ENCODE results near the gene LRRC7. TPM values are rescaled to one million over a fixed set of nuclear protein-coding genes. Genes with fewer than 3 reads are reported as not detected.

The LRRC7 gene
- total and polyA plus RNA-seq, 2 of the 8 experiments (the other 6 are each of a cell fraction or from before 2014, with no cell fraction given): 0.03 to 0.17 TPM

DNA sequence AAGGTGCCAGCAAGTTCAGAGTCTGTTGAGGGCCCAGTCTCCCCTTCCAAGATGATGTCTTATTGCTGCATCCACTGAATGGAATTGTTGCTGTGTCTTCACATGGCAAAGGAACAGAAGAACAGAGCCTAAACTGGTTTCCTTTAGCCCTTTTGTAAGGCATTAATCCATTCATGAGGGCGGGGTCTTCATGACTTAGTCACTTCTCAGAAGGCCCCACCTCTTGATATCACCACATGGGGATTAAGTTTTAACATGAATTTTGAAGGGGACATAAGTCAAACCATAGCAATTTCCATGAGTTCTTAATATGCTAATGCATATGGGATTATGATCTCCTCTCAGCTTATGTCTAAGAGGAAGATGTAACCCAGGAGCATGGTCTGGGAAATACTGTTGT is 182.9 kb downstream of the LRRC7 start:
- Histone ChIP-seq H3K23ac (ENCODE audit: insufficient read length) (no peak overlapping the region), H3K27ac (ENCODE audit: low read depth, low read length) (no peak overlapping the region), H3K4me2 (ENCODE audit: insufficient read depth in 1 of 2, low read depth in 2 of 2, low read length in 2 of 2) (no peak overlapping the region), H3K14ac (ENCODE audit: insufficient read length) (no peak overlapping the region), H3K79me1 (ENCODE audit: low read depth, low read length) (no peaks in the 10 kb centered on the region), H3K23me2 (ENCODE audit: low read depth, low read length) (no peaks in the 10 kb centered on the region; the same call in 1 of the 2 replicates), H3K79me2 (ENCODE audit: control insufficient read depth in 1 of 2, insufficient read depth in 2 of 2, low read length in 2 of 2) (no peaks in the 10 kb centered on the region), H3K56ac (replicated peaks; ENCODE audit: insufficient read length, low read depth, low read length) (no peak overlapping the region), H3K9me3 (ENCODE audit: insufficient read depth in 2 of 2, low read depth in 1 of 2, low read length in 1 of 2) (no peaks in the 10 kb centered on the region), H2BK120ac (replicated peaks; ENCODE audit: low read depth, low read length) (no peak overlapping the region), H2BK20ac (ENCODE audit: low read length) (no peak overlapping the region), H2AK5ac (ENCODE audit: low read depth, low read length) (no peak overlapping the region), H4K20me1 (replicated peaks in 1 of 2; ENCODE audit: control insufficient read depth in 1 of 2, insufficient read depth in 2 of 2, low read length in 2 of 2) (no peaks in the 10 kb centered on the region), H3K9ac (replicated peaks in 1 of 4; ENCODE audit: extremely low read depth in 1 of 4, low read depth in 3 of 4, low read length in 3 of 4) (no peak overlapping the region), H4K91ac (replicated peaks; ENCODE audit: insufficient read length, low read length) (no peak overlapping the region), H3K27me3 (replicated peaks in 1 of 4; ENCODE audit: control insufficient read depth in 3 of 4, extremely low read depth in 1 of 4, insufficient read depth in 3 of 4, low read length in 3 of 4) (no peaks in the 10 kb centered on the region; a peak in 1 of 7 replicates), H2BK12ac (ENCODE audit: low read depth, low read length) (no peak overlapping the region), H3K4me1 (replicated peaks in 1 of 4; ENCODE audit: control insufficient read depth in 3 of 4, insufficient read depth in 4 of 4, low read length in 3 of 4) (no peaks in the 10 kb centered on the region), H3K4ac (replicated peaks; ENCODE audit: insufficient read length, low read depth, low read length) (no peak overlapping the region), H4K5ac (ENCODE audit: insufficient read length, low read depth, low read length) (no peak overlapping the region), H2BK15ac (ENCODE audit: low read length) (no peak overlapping the region), H3K4me3 (ENCODE audit: extremely low read depth in 1 of 4, insufficient read depth in 2 of 4, low read depth in 3 of 4, low read length in 4 of 4) (no peak overlapping the region), H2BK5ac (ENCODE audit: low read depth, low read length) (no peak overlapping the region), H2AFZ (ENCODE audit: low read length) (no peak overlapping the region), H4K8ac (ENCODE audit: extremely low read depth, insufficient read depth, low read length) (no peak overlapping the region), H3K18ac (ENCODE audit: extremely low read depth, low read length) (no peak overlapping the region), H3K36me3 (ENCODE audit: control insufficient read depth in 2 of 4, insufficient read depth in 4 of 4, low read length in 3 of 4) (no peaks in the 10 kb centered on the region)
- 89% methylated on average over 1 of the region's 1 CpG; no CpG with 5 or more reads in 1 of the 2 experiments for WGBS, 2 experiments (ENCODE audit: extremely low coverage in 1 of 2, insufficient coverage in 1 of 2, insufficient read length in 1 of 2, insufficient replicate concordance in 2 of 2, low coverage in 1 of 2, low lambda C conversion rate in 2 of 2, missing lambda C conversion rate in 1 of 2)
- ChIA-PET POLR2A (ENCODE audit: partially characterized antibody) (no interaction called here), CTCF (ENCODE audit: partially characterized antibody) (interaction anchor here (0.6 to 2.5 kb wide), 2 partner anchors 12 to 627 kb away, joined by 3 to 9 read pairs; no protein-coding TSS in a partner anchor)
- FAIRE-seq (no peak), DNase-seq (ENCODE audit: low read depth in 1 of 2, low spot score in 2 of 2) (no peak)
- TF ChIP-seq NANOG (IDR thresholded peaks at IDR 0.05; ENCODE audit: insufficient read depth, low read depth, low read length, poor library complexity, severe bottlenecking): no peak
- TF ChIP-seq SIRT6 (IDR thresholded peaks at IDR 0.05; ENCODE audit: low read length): no peak
- TF ChIP-seq, protein P1, sequence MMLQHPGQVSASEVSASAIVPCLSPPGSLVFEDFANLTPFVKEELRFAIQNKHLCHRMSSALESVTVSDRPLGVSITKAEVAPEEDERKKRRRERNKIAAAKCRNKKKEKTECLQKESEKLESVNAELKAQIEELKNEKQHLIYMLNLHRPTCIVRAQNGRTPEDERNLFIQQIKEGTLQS (IDR thresholded peaks at IDR 0.05; ENCODE audit: insufficient read depth, low read depth, low read length): no peak
- TF ChIP-seq, protein P2, sequence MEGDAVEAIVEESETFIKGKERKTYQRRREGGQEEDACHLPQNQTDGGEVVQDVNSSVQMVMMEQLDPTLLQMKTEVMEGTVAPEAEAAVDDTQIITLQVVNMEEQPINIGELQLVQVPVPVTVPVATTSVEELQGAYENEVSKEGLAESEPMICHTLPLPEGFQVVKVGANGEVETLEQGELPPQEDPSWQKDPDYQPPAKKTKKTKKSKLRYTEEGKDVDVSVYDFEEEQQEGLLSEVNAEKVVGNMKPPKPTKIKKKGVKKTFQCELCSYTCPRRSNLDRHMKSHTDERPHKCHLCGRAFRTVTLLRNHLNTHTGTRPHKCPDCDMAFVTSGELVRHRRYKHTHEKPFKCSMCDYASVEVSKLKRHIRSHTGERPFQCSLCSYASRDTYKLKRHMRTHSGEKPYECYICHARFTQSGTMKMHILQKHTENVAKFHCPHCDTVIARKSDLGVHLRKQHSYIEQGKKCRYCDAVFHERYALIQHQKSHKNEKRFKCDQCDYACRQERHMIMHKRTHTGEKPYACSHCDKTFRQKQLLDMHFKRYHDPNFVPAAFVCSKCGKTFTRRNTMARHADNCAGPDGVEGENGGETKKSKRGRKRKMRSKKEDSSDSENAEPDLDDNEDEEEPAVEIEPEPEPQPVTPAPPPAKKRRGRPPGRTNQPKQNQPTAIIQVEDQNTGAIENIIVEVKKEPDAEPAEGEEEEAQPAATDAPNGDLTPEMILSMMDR (IDR thresholded peaks at IDR 0.05; ENCODE audit: control extremely low read depth in 1 of 3, insufficient read depth in 1 of 3, low read depth in 1 of 3, low read length in 3 of 3): no peak
- no peak for TF ChIP-seq TAF7 (optimal IDR thresholded peaks at IDR 0.05; ENCODE audit: borderline replicate concordance, low read depth, low read length)
- TF ChIP-seq SP4 (IDR thresholded peaks at IDR 0.05; ENCODE audit: low read length): no peak
- no peak for TF ChIP-seq HDAC2 (IDR thresholded peaks at IDR 0.05; ENCODE audit: borderline replicate concordance in 1 of 2, low read depth in 2 of 2, low read length in 2 of 2)
- no peak for TF ChIP-seq EGR1 (IDR thresholded peaks at IDR 0.05; ENCODE audit: borderline replicate concordance, low read depth, low read length)
- TF ChIP-seq RAD21 (IDR thresholded peaks at IDR 0.05 in 1 of 2, conservative IDR thresholded peaks at IDR 0.05 in 1 of 2; ENCODE audit: low read depth in 2 of 2, low read length in 2 of 2): no peak
- TF ChIP-seq RXRA (IDR thresholded peaks at IDR 0.05; ENCODE audit: insufficient read depth, low read depth, low read length): no peak
